ENCODE data around the gene SLC2A4RG.

The SLC2A4RG gene

DNA sequence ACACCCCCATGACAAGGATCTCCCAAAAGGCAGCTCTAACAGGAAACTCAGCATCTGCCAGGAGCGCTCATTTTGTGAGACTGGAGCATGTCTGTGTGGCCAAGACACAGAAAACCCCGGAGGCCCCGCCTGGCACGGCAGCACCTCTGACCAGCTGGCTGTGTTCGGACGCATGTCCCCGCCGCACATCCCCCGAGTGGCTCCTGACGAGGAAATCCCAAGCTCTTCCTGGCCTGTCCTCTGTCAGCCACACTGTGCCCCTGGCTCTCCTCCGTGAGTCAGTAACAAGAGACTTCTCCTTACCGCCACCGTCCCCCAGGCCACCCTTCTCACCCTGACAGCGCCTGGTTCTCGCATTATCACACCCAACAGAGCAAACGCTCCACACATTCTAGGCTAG lies 14.4 kb downstream of the SLC2A4RG start:
- no peak overlapping the region for H3K27ac ChIP-seq (ENCODE audit: low read depth, low read length)
- H3K36me3 ChIP-seq (ENCODE audit: insufficient read depth, low read length) = no peaks in the 10 kb centered on the region
- H3K9me3 ChIP-seq (ENCODE audit: low read length) = no peaks in the 10 kb centered on the region

DNA sequence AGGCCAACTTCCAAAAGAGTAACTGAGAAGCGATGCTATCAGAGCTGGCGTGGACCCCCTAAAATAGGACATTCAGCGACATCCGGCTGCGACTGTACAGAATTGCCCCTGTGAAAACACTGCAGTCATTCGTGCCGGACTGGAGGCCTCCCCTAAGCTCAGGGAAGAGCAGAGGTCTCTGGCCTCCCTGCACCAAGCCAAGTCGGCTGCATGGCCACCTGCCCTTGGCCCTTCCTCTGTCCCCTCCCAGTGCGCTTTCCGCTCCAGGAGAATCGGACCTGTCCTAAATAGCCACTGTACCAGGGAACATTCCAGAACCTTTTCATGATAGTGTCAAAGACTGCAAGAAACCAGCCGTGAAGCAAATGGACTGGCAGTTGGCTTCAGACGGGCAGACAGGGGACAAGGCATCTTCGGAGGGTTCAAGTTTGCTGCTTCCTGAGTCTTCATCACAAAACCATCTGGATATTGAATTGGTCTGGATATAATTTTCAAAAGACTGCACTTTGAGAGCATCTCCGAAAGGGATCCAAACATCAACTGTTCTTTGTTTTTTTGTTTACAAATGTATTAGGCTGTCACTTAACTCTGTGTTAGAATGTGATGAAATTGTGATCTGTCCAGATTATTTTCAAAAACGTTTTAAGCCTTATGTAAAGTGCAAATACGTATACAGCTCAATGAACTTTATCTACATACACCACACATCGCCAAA lies 16.5 kb downstream of the SLC2A4RG start:
- H3K4me3 ChIP-seq (ENCODE audit: low read depth in 1 of 2, low read length in 2 of 2) = no peak overlapping the region
- no peaks in the 10 kb centered on the region for H3K27me3 ChIP-seq (ENCODE audit: control insufficient read depth in 1 of 2, insufficient read depth in 2 of 2, low read length in 2 of 2)
- H3K9me3 ChIP-seq (ENCODE audit: low read length) = no peaks in the 10 kb centered on the region
- H3K9ac ChIP-seq (ENCODE audit: low read length) = no peak overlapping the region
- no peaks in the 10 kb centered on the region for H3K36me3 ChIP-seq (ENCODE audit: insufficient read depth, low read length)
- H3K27ac ChIP-seq (ENCODE audit: low read depth, low read length) = no peak overlapping the region
- H3K4me1 ChIP-seq (ENCODE audit: insufficient read depth, low read length) = no peaks in the 10 kb centered on the region

More for the DNA sequence above, 14.4 kb downstream of the SLC2A4RG start:
- Histone ChIP-seq H3K9ac (ENCODE audit: low read length) (no peak overlapping the region), H3K27me3 (ENCODE audit: control insufficient read depth in 1 of 2, insufficient read depth in 2 of 2, low read length in 2 of 2) (no peaks in the 10 kb centered on the region), H3K4me1 (ENCODE audit: insufficient read depth, low read length) (no peaks in the 10 kb centered on the region), H3K4me3 (ENCODE audit: low read depth in 1 of 2, low read length in 2 of 2) (no peak overlapping the region)

DNA sequence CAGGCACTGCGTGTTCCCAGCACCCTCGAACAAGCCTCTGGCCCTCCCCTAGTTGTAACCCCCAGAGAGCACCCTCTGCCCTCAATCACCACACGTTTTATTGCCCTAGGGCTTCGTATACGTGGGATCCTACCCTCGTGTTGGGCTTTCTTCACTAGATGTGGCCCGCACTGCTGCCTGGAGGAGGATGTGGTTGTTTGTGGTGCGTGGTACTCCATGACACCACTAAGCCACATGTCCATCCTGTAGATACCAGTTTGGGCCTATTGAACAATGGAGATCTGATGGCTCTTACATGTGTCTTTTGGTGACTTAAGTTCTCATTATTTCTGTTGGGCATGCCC lies 17.0 kb downstream of the SLC2A4RG start:
- no peaks in the 10 kb centered on the region for H3K9me3 ChIP-seq (ENCODE audit: low read length)
- no peaks in the 10 kb centered on the region for H3K36me3 ChIP-seq (ENCODE audit: insufficient read depth, low read length)
- H3K9ac ChIP-seq (ENCODE audit: low read length) = no peak overlapping the region
- H3K27ac ChIP-seq (ENCODE audit: low read depth, low read length) = no peak overlapping the region
- no peak overlapping the region for H3K4me3 ChIP-seq (ENCODE audit: low read depth in 1 of 2, low read length in 2 of 2)
- H3K27me3 ChIP-seq (ENCODE audit: control insufficient read depth in 1 of 2, insufficient read depth in 2 of 2, low read length in 2 of 2) = no peaks in the 10 kb centered on the region
- no peaks in the 10 kb centered on the region for H3K4me1 ChIP-seq (ENCODE audit: insufficient read depth, low read length)

DNA sequence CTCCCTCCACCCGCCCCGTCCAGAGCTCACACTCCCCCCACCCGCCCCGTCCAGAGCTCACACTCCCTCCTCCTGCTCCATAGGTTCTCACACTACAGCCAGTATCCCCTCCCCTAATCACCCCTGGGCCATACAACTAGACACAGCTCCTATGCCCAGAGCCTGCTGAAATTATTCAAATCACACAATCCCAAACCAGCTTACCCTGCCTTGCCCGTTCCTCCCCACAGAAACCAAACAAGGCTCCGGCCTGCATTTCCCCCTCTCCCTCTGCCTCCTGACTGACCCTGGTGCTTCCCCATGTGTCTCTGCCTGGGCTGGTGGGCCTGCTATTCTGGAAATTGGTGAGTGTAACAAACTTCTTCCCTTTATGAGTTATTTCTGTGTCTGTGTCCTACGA lies 18.6 kb downstream of the SLC2A4RG start:
- no peak overlapping the region for H3K27ac ChIP-seq (ENCODE audit: low read depth, low read length)
- H3K4me3 ChIP-seq (ENCODE audit: low read depth in 1 of 2, low read length in 2 of 2) = no peak overlapping the region
- no peaks in the 10 kb centered on the region for H3K4me1 ChIP-seq (ENCODE audit: insufficient read depth, low read length)
- H3K9ac ChIP-seq (ENCODE audit: low read length) = no peak overlapping the region
- H3K9me3 ChIP-seq (ENCODE audit: low read length) = no peaks in the 10 kb centered on the region
- no peaks in the 10 kb centered on the region for H3K27me3 ChIP-seq (ENCODE audit: control insufficient read depth in 1 of 2, insufficient read depth in 2 of 2, low read length in 2 of 2)
- H3K36me3 ChIP-seq (ENCODE audit: insufficient read depth, low read length) = no peaks in the 10 kb centered on the region

DNA sequence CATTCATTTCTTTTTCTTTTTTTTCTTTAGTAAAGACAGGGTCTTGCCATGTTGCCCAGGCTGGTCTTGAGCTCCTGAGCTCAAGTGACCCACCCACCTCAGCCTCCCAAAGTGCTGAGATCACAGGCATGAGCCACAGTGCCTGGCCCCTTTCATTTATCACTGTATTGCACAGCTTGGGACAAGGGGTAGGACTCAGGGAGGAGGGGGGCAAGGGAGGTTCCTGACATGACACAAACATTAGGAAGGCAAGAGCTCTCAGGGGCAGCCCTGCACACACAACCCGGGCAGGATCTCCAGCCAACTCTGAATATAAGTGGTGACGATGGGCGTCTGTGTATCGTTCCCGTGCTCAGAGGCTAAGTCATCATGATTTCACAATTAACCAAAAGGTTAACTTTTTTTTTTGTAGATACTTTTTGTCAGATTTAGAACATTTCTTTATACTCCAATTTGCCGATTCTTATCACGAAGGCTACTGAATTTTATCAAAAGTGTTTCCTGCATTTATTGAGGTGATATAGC lies 19.9 kb downstream of the SLC2A4RG start:
- H3K27ac ChIP-seq (ENCODE audit: low read depth, low read length) = no peak overlapping the region
- H3K27me3 ChIP-seq (ENCODE audit: control insufficient read depth in 1 of 2, insufficient read depth in 2 of 2, low read length in 2 of 2) = no peaks in the 10 kb centered on the region
- no peaks in the 10 kb centered on the region for H3K36me3 ChIP-seq (ENCODE audit: insufficient read depth, low read length)
- no peaks in the 10 kb centered on the region for H3K4me1 ChIP-seq (ENCODE audit: insufficient read depth, low read length)
- no peak overlapping the region for H3K4me3 ChIP-seq (ENCODE audit: low read depth in 1 of 2, low read length in 2 of 2)
- no peaks in the 10 kb centered on the region for H3K9me3 ChIP-seq (ENCODE audit: low read length)
- no peak overlapping the region for H3K9ac ChIP-seq (ENCODE audit: low read length)

DNA sequence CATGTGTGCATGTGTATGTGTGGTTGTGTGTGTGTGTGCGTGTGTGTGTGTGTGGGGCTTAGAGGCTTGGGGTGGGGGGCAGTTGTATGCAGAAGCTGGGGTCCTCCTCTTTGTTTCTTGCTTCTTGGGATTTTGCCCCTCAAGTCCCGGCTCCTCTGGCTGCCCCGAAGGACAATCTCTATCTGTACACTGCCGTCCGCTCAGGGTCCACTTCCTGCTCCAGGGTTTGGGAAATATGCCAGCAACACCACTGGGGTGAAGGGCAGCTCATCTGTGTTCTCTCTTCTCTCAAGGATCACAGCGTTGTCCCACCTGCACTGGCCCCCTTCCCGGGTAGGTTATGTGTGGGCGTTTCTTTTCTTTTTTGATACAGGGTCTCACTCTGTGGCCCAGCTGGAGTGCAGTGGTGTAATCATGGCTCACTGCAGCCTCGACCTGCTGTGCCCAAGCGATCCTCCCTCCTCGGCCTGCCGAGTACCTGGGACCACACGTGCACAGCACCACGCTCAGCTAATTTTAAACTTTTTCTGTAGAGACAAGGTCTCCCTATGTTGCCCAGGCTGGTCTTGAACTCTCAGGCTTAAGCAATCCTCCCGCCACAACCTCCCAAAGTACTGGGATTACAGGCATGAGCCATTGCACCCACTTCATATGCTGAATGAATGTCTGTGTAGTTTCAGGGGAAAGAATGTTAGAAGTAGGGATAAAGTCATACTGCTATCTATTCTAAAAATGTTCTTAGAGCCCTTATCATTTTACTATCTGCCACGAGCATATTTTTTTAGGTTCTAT lies 25.7 kb downstream of the SLC2A4RG start:
- Histone ChIP-seq H3K9ac (ENCODE audit: low read length) (no peak overlapping the region), H3K4me3 (ENCODE audit: low read depth in 1 of 2, low read length in 2 of 2) (no peak overlapping the region), H3K27ac (ENCODE audit: low read depth, low read length) (no peak overlapping the region), H3K36me3 (ENCODE audit: insufficient read depth, low read length) (peaks cover 6% of the 10 kb centered on the region), H3K4me1 (ENCODE audit: insufficient read depth, low read length) (no peaks in the 10 kb centered on the region), H3K27me3 (ENCODE audit: control insufficient read depth in 1 of 2, insufficient read depth in 2 of 2, low read length in 2 of 2) (no peaks in the 10 kb centered on the region), H3K9me3 (ENCODE audit: low read length) (no peaks in the 10 kb centered on the region)

DNA sequence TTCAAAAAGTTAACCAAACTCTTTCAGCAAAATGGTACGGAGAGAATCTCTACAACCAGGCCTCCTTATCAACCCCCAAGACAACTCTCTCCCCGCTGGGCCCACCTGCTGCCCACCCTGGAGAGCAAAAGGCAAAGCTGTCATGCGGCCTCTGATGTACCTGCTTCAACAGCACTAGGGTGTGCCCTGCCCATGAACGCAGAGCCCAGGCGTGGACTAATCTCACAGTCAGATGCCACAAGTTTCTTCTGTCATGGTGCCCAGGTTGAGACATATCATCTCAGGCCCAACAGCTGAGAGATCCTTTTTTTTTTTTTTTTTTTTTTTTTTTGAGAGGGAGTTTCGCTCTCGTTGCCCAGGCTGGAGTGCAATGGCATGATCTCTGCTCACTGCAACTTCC lies 26.3 kb downstream of the SLC2A4RG start:
- H3K36me3 ChIP-seq (ENCODE audit: insufficient read depth, low read length) = peaks cover 6% of the 10 kb centered on the region
- H3K27me3 ChIP-seq (ENCODE audit: control insufficient read depth in 1 of 2, insufficient read depth in 2 of 2, low read length in 2 of 2) = no peaks in the 10 kb centered on the region

DNA sequence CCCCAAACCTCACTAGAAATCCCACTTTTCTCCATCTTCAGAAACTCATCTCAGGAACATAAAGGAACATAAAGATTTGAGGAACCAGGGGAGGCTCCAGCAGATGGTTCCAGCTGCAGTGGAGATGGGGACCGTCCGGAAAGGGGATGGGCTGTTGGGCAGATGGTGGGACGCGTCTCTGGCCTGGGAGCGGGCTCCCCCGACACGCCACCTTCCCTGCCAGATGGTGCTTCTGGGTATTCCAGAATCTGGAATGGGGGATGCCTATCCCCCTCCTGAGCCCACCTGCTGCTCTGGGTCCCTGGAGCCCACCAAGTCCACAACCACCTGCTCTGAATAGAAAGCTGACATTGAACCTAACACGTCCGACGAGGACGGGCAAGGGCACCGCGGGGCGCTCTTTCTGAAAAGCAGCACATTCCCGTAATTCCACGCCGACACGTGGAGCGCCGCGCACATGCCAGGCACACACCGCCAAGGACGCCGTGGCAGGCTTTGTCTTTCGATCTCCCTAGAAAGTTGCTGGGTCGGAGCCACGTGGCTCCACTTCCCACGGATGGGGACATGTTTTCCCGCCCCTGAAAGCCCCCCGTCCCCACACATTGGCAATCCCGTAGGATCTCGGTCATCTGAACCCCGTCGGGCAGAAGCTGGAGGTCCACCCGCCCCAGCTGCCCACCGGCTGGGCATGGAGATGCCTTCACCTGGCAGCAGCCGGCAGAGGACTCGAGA lies 27.3 kb downstream of the SLC2A4RG start:
- Histone ChIP-seq H3K4me1 (ENCODE audit: insufficient read depth, low read length) (no peaks in the 10 kb centered on the region), H3K4me3 (ENCODE audit: low read depth in 1 of 2, low read length in 2 of 2) (no peak overlapping the region), H3K9ac (ENCODE audit: low read length) (no peak overlapping the region), H3K9me3 (ENCODE audit: low read length) (no peaks in the 10 kb centered on the region), H3K36me3 (ENCODE audit: insufficient read depth, low read length) (peaks cover 6% of the 10 kb centered on the region), H3K27ac (ENCODE audit: low read depth, low read length) (no peak overlapping the region), H3K27me3 (ENCODE audit: control insufficient read depth in 1 of 2, insufficient read depth in 2 of 2, low read length in 2 of 2) (no peaks in the 10 kb centered on the region)

More for the DNA sequence above, 26.3 kb downstream of the SLC2A4RG start:
- Histone ChIP-seq H3K9me3 (ENCODE audit: low read length) (no peaks in the 10 kb centered on the region), H3K9ac (ENCODE audit: low read length) (no peak overlapping the region), H3K4me1 (ENCODE audit: insufficient read depth, low read length) (no peaks in the 10 kb centered on the region), H3K4me3 (ENCODE audit: low read depth in 1 of 2, low read length in 2 of 2) (no peak overlapping the region), H3K27ac (ENCODE audit: low read depth, low read length) (no peak overlapping the region)

DNA sequence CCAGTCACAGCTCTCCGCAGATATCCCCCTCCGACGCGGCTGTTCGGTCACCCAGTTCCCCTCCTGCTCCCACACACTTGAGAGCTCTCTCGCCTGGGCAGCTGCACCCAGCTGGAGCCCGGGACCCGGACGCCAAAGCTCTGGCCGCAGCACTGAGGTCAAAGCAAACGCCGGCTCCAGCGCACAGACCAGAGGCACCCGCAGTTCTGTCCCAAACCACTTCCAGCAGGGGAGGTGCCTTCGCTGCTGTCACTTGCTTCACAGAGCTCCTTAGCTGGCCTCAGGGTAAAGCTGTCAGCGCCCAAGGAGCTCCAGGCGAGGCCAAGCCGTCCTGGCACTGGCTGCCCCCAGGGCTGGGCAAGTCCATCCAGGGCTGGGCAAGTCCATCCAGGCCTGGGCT lies 27.9 kb downstream of the SLC2A4RG start:
- Histone ChIP-seq H3K27ac (ENCODE audit: low read depth, low read length) (no peak overlapping the region), H3K36me3 (ENCODE audit: insufficient read depth, low read length) (peaks cover 6% of the 10 kb centered on the region), H3K9me3 (ENCODE audit: low read length) (no peaks in the 10 kb centered on the region), H3K4me3 (ENCODE audit: low read depth in 1 of 2, low read length in 2 of 2) (no peak overlapping the region), H3K9ac (ENCODE audit: low read length) (no peak overlapping the region), H3K4me1 (ENCODE audit: insufficient read depth, low read length) (no peaks in the 10 kb centered on the region), H3K27me3 (ENCODE audit: control insufficient read depth in 1 of 2, insufficient read depth in 2 of 2, low read length in 2 of 2) (no peaks in the 10 kb centered on the region)

DNA sequence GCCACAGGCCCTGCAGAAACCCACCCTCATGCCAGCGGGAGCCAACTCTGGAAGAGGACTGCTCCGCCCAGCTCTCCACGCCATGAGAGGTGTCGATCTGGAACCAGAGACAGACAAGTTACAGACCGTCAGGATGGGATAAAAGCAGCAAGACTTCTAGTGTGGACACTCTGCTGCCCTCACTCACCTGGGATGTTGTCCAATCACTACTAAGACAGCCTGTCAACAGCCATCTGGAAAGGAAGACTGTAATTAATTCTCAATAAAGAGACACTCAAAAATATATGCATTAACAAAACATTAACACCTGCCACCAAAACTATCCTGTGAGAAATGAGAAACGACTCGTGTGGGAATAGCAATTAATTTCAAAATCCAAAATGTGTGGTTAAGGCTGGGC lies 28.3 kb downstream of the SLC2A4RG start:
- Histone ChIP-seq H3K27me3 (ENCODE audit: control insufficient read depth in 1 of 2, insufficient read depth in 2 of 2, low read length in 2 of 2) (no peaks in the 10 kb centered on the region), H3K27ac (ENCODE audit: low read depth, low read length) (no peak overlapping the region), H3K36me3 (ENCODE audit: insufficient read depth, low read length) (peaks cover 6% of the 10 kb centered on the region), H3K9ac (ENCODE audit: low read length) (no peak overlapping the region), H3K4me3 (ENCODE audit: low read depth in 1 of 2, low read length in 2 of 2) (no peak overlapping the region), H3K4me1 (ENCODE audit: insufficient read depth, low read length) (no peaks in the 10 kb centered on the region), H3K9me3 (ENCODE audit: low read length) (no peaks in the 10 kb centered on the region)

Data from muscle layer of colon (tissue), 2 donors.